GM10266 (cell line): ENCODE measurements around the gene HPS1.
A peak's percentile ranks its signal among the peaks of the same experiment; 100 is the strongest.

ENCODE experiments used
- DNase-seq: peaks from one replicate; pipeline ENCODE4 v3.0.0; 2012; ENCODE audit errors: extremely low spot score
- CTCF ChIP-seq: IDR thresholded peaks from 2 replicates; pipeline ENCODE4 v1.5.1; 2012; ENCODE audit warnings: mild to moderate bottlenecking, low read depth; ENCODE audit not compliant: control insufficient read depth, insufficient read depth; ENCODE audit errors: missing control alignments

The HPS1 gene

GRCh38 chr10:98472196-98472595 lies 25.5 kb upstream of the HPS1 start:
- DNase-seq: no peak
- no peak for TF ChIP-seq CTCF

DNA sequence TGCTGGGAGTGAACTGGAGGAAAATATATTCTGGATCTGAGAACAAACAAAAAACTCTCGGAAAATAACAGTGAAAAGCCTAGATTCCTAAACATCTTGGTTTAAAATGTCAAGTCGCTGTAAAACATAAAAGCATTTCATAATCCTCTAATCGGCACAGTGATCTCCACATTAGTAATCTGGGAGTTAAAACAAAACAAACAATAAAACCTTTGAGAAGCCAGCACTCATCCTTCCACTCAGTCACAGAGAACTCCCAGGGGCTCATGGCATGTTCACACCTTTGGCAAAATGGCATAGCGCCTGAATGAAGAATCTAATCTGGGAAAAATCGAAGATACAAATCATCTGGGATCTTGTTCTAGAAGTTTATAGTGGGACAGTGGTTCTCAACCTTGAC lies 24.1 kb upstream of the HPS1 start:
- no peak for DNase-seq
- no peak for TF ChIP-seq CTCF

DNA sequence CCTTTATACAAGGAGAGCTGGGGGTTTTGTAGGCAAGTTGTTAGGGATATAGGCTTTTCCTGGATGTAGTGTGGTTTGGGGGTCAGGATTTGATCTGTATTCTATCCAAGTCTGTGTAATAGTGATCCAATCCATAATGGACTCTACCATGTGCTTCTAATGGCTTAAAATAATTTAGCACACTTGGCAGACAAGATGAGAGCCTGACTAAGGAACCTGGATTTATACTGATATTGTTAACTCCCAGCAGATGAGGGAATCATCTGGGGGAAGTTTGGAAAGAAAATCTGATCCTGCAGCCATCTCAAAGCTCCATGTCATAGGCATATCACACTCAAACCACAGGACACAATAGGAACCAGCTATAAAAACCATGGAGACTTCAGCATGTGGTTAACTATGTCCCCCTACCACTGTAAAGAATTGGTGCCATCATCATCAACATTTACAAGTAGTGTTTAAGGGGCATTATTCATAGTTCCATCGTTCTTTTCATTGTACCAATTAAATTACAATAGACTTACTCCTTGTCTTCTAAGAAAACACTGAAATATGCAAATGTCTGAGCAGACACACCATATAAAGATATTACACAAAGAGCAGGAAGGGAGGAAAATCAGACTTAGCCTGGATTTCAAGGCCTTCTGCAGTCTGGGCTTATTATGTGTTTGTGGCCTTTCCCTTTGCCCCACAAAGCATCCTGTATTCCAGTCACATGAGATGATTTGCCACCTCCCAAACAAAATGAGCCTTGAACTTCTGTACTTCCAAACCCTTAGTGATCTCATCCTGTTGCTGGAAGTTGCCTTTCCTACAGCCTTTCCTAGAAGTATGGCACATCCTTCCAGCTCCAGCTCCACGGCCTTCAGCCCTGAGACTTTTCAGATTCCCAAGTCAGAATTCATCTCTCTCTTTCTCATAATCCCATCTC lies 22.5 kb upstream of the HPS1 start:
- no peak for DNase-seq
- no peak for TF ChIP-seq CTCF

DNA sequence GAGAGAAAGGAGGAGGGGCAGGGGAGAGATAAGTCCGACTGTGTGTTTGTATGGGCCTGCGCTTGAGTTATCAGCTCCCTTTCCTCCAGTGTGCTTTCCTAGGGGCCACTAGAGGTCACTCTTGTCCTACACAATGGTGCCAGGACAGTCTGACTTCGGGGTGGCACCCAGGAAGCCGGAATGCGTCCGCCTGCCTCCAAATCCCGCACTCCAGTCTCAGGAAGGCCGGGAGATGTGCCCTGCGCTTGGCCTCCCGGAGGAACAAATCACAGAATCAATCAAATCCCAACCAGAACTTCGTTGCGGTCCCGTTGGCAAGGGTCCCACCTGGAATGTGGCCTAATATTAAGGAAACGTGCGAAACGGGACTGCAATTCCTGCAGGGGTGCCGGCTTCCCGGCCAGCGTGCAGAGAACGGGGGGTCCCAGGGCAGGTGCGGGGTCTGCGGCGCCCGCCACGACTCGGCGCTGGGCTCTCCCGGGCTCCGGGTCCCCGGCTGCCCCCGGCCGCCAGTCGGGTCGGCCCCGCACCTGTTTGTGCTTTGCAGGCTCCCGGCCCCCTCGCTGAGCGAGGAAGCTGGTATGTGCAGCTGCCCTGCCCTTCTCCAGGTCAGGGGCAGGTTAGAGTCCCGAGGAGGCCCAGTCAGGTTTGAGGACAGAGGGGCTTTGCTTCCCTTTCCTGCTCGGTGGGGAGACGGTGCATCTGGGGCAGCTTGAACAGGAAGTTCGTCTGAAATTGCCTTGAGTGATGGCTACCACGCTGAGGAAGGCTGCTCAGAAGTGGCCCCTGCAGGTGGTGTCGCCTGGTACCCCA lies 21.0 kb upstream of the HPS1 start:
- TF ChIP-seq CTCF: peak; percentile 91
- peak; percentile 89 for DNase-seq

- no peak for DNase-seq
- TF ChIP-seq CTCF: no peak
Observed at GRCh38 chr10:98466861-98467505, 20.2 kb upstream of the HPS1 start.

DNA sequence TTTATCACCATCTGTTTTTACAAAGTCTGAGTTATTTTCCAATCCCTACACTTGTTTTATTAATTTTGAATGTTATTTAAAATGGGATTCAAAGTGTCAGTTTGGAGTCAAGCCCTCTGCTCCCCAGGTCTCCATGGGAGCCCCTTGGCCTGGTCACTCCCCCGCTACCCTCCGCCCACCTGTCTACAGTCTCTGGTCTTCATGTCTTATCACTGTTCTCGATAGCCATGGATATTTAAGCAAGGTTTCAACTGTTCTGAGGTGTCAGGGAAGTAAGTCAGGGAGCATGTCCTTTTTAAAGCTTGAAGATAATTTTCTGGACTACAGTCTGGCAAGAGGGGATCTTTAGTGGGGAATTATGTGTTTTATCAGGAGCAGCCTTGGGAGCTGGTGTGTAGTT lies 19.1 kb upstream of the HPS1 start:
- TF ChIP-seq CTCF: no peak
- DNase-seq: no peak
